Measurements from ENCODE around the gene SLC16A8.

Gene SLC16A8

DNA sequence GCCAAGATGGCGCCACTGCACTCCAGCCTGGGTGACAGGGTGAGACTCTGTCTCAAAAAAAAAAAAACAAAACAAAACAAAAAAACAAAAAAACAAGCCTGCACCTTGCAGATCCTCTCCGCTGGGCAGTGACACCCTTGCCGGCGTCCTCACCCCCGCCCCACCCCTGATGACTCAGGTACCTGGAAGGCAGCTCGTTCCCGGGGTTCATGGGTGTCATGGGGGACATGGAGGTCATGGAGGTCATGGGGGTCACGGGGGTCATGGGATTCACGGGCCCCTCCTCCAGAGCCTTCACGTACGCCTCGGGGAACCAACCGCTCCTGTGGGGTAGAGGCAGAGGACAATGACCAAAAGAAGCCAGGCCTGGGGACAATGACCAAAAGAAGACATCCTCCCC lies 3.0 kb upstream of the SLC16A8 start:
- no peak for DNase-seq (ENCODE audit: extremely low spot score)
- TF ChIP-seq, protein P1, sequence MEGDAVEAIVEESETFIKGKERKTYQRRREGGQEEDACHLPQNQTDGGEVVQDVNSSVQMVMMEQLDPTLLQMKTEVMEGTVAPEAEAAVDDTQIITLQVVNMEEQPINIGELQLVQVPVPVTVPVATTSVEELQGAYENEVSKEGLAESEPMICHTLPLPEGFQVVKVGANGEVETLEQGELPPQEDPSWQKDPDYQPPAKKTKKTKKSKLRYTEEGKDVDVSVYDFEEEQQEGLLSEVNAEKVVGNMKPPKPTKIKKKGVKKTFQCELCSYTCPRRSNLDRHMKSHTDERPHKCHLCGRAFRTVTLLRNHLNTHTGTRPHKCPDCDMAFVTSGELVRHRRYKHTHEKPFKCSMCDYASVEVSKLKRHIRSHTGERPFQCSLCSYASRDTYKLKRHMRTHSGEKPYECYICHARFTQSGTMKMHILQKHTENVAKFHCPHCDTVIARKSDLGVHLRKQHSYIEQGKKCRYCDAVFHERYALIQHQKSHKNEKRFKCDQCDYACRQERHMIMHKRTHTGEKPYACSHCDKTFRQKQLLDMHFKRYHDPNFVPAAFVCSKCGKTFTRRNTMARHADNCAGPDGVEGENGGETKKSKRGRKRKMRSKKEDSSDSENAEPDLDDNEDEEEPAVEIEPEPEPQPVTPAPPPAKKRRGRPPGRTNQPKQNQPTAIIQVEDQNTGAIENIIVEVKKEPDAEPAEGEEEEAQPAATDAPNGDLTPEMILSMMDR (IDR thresholded peaks at IDR 0.05; ENCODE audit: control extremely low read depth, extremely low read depth, low read depth, missing control alignments), result no peak
- POLR2A ChIA-PET, result no interaction called here
- CTCF ChIA-PET, result interaction anchor here (1.0 to 2.2 kb wide), 2 partner anchors 14 to 27 kb away, joined by 3 to 10 read pairs; no protein-coding TSS in a partner anchor

DNA sequence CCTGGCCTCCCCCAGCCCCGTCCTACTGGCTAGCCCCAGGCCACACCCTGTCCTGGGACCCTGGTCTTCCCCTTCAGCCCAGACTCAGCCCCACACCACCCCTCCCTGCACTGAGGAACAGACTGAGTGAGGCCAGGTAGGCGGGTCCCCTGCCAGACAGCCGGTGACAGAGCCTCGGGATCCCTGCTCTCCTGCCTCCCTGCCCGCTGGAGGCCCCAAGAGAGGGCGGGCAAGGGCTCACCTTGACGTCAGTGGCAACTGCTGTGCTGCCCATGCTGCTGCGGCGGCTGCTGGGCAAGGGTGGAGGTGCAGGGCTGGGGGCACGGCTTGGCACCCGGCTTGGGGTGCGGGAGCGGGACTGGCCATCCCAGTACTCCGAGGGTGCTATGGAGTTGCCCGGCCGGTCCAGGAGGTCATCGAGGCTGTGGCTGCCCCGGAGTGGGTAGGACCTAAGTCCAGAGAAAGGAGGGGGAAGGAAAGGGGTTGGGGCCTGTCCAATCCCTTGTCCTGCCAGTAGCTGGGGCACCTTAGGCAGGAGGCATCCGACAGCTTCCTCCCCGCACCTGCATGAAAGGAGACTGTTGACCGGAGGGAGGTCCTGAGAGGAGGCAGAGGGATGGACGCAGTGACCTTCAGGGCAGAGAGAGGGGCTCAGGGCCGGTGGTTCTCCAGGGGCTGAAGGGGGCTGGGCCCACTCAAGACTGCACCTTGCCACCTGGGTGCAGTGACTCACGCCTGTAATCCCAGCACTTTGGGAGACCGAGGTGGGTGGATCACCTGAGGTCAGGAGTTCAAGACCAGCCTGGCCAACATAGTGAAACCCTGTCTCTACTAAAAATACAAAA lies 2.2 kb upstream of the SLC16A8 start:
- ChIA-PET POLR2A (no interaction called here), CTCF (interaction anchor here (1.0 to 2.2 kb wide), 2 partner anchors 15 to 28 kb away, joined by 3 to 10 read pairs; no protein-coding TSS in a partner anchor)

DNA sequence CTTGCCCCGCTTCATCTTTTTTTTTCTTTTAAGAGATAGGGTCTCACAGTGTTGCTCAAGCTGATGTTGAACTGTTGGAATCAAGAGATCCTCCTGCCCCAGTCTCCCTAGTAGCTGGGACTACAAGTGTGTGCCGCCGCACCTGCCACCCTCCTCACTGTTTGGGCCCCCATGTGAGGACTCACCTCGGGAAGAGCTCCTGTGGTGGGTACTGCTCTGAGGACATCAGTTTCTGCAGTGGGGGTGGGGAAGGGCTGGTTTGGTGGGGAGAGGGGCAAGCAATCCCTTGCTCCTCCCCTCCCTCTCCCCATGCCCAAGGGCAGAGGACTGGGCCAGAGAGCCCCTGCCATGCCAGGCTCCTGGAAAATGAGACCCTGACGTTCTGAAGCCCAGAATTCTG lies 1.5 kb upstream of the SLC16A8 start:
- ChIA-PET POLR2A (no interaction called here), CTCF (interaction anchor here (0.9 to 2.2 kb wide), 2 partner anchors 15 to 33 kb away, joined by 3 to 10 read pairs; no protein-coding TSS in a partner anchor)
- TF ChIP-seq, protein P1 (IDR thresholded peaks at IDR 0.05; ENCODE audit: control extremely low read depth, extremely low read depth, low read depth, missing control alignments), result no peak
- no peak for DNase-seq (ENCODE audit: extremely low spot score)

More for the DNA sequence above, 2.2 kb upstream of the SLC16A8 start:
- TF ChIP-seq, protein P1 (IDR thresholded peaks at IDR 0.05; ENCODE audit: control extremely low read depth, extremely low read depth, low read depth, missing control alignments), result no peak
- DNase-seq (ENCODE audit: extremely low spot score), result no peak

DNA sequence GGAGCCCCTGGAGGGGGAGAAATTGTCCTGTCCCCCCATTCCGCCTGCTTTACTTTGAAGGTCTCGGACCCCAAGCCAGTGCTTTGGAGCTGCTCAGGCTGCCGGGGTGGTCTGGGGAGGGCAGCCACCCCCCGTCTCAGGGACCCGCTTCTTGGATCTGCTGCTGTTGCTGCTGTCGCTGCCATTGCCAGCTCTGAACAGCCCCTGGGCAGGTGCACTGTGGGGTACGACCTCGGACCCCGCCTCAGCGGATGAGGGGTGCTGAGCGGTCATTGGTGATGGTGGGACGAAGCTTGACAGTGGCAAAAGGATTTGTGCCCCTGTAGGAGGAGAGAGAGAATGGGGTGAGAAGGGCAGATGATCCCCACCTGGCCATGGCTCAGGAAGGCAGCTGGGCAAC lies 1.1 kb upstream of the SLC16A8 start:
- no peak for DNase-seq (ENCODE audit: extremely low spot score)
- POLR2A ChIA-PET, result no interaction called here
- CTCF ChIA-PET, result interaction anchor here (0.9 to 2.2 kb wide), 2 partner anchors 16 to 33 kb away, joined by 3 to 10 read pairs; no protein-coding TSS in a partner anchor
- TF ChIP-seq, protein P1 (IDR thresholded peaks at IDR 0.05; ENCODE audit: control extremely low read depth, extremely low read depth, low read depth, missing control alignments), result no peak

DNA sequence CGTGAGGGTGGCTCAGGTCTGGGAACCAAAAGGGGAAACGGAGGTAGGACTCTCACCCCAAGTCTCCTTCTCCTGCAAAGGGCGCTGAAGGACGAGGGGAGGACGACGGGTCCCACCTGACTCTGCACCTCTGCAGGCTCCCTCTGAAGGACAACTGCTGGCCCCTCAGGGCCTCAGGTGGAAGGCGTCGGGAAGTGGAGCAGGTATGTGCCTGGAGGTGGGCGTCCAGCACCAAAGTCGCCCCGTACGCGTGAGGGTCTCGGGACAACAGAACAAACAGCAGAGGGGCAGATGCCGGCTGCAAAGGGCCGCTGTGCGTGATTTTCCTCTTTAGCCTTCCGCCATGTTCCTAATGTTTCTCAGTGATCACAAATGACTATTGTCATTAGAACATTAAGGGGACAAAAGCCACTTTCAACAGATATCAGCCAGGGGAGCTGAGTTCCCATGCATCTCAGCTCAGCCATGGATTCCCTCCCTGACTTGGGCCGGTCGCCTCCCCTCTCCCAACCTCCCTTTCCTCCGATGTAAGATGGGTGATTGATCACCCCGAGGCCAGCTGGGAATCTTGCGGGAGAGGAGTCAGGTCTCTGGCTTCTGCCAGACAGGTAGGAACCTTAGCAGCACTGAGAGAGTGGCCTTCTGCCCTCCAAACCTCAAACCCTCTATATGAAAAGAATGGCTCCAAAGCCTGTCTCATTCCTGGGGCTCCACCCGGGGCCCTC lies 836 bp downstream of the SLC16A8 start:
- TF ChIP-seq, protein P1 (IDR thresholded peaks at IDR 0.05; ENCODE audit: control extremely low read depth, extremely low read depth, low read depth, missing control alignments), result no peak
- POLR2A ChIA-PET, result interaction anchor here (0.6 kb wide), 1 partner anchor 468 kb away, joined by 6 read pairs; no protein-coding TSS in a partner anchor
- CTCF ChIA-PET, result no interaction called here
- no peak for DNase-seq (ENCODE audit: extremely low spot score)

DNA sequence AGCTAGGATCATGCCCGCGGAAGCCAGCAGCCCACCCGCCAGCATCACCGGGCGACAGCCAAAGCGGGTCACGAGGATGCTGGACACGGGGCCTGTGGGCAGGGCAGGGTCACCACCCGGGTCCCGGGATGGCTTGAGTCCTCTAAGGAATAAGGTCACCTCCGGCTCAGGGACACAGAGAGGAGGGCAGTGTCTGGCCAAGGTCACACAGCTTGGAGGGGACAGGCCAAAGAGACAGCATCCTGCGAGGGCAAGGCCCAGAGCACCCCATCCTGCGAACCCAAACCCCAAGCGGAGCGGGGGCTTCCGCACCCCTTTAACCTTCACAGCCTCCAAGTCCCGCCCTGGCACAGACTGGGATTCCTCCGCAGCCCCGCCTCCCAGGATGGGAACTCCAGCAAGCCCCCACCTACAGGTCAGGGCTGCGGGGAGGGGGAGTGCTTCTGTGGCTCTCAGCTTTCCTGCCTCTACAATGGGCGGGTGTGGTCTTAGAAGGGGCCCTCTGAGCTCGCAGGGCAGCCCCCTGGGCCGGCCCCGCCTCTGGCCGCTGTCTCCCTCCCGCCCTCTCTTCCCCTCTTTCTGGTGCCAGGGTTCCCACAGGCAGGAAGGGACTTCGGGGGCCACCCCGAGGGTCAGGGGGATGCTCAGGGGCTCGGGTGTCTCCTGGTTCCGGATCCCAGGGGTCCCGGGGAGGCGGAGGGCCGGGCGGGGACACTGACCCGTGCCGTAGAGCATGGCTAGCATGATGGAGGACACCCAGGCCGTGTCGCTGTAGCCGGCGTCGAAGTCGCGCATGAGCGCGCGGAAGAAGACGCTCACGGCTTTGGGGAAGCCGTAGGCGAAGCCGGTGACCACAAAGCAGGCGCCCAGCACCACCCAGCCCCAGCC lies 1.8 kb downstream of the SLC16A8 start:
- ChIA-PET CTCF (no interaction called here), POLR2A (no interaction called here)
- peak; percentile 56 for DNase-seq (ENCODE audit: extremely low spot score)
- TF ChIP-seq, protein P1 (IDR thresholded peaks at IDR 0.05; ENCODE audit: control extremely low read depth, extremely low read depth, low read depth, missing control alignments), result no peak
